Liver (tissue), 9 donors: ENCODE results near the gene CITED2. TPM values are rescaled to one million over a fixed set of nuclear protein-coding genes. Genes with fewer than 3 reads are reported as not detected.

Source experiments
- DNase-seq: peaks from one replicate; pipeline ENCODE4 v3.0.0-alpha.2; 2017; ENCODE audit warnings: low spot score
- H3K27ac ChIP-seq, 2 donors: one replicate each; pipeline ENCODE4 v1.7.0; 2013; ENCODE audit warnings: inconsistent platforms in 2 of 2, low read length in 2 of 2, control low read depth in 1 of 2, low read depth in 1 of 2, mild to moderate bottlenecking in 1 of 2
- H3K27me3 ChIP-seq, 4 donors: one replicate each; pipeline versions ENCODE4 v1.6.1 to v1.7.0; 2013; ENCODE audit warnings: low read length in 3 of 4, inconsistent platforms in 1 of 4, mild to moderate bottlenecking in 1 of 4, moderate library complexity in 1 of 4; ENCODE audit not compliant: control insufficient read depth in 4 of 4, insufficient read depth in 4 of 4
- H3K36me3 ChIP-seq, 4 donors: one replicate each; pipeline versions ENCODE4 v1.6.1 to v1.7.0; 2013; ENCODE audit warnings: low read length in 3 of 4, mild to moderate bottlenecking in 3 of 4, low read depth in 1 of 4, moderate library complexity in 1 of 4; ENCODE audit not compliant: control insufficient read depth in 4 of 4, insufficient read depth in 3 of 4
- H3K4me1 ChIP-seq, 4 donors: one replicate each; pipeline versions ENCODE4 v1.6.1 to v1.7.0; 2013; ENCODE audit warnings: low read length in 3 of 4, mild to moderate bottlenecking in 3 of 4, moderate library complexity in 1 of 4; ENCODE audit not compliant: control insufficient read depth in 4 of 4, insufficient read depth in 4 of 4
- H3K4me3 ChIP-seq, 3 donors: one replicate each; pipeline versions ENCODE4 v1.6.1 to v1.7.0; 2013; ENCODE audit warnings: low read length in 3 of 3, control low read depth in 1 of 3, low read depth in 1 of 3, mild to moderate bottlenecking in 1 of 3
- H3K9ac ChIP-seq, 2 donors: one replicate each; pipeline ENCODE4 v1.7.0; 2013; ENCODE audit warnings: low read length in 2 of 2, mild to moderate bottlenecking in 2 of 2, moderate library complexity in 2 of 2, control low read depth in 1 of 2, low read depth in 1 of 2
- H3K9me3 ChIP-seq, 4 donors: one replicate each; pipeline versions ENCODE4 v1.6.1 to v1.7.0; 2013; ENCODE audit warnings: low read length in 3 of 4; ENCODE audit not compliant: control insufficient read depth in 4 of 4
- ATF3 ChIP-seq: IDR thresholded peaks from 2 replicates; pipeline ENCODE4 v1.6.1; 2016; ENCODE audit warnings: antibody characterized with exemption
- CTCF ChIP-seq: fragments of 150-350 bp; IDR thresholded peaks from 2 replicates; pipeline ENCODE4 v1.5.1; 2017; ENCODE audit warnings: improper control_type of control experiment, low read depth, low read length; ENCODE audit not compliant: missing input control
- FOXA2 ChIP-seq: IDR thresholded peaks from 2 replicates; pipeline ENCODE4 v1.6.1; 2016; ENCODE audit warnings: antibody characterized with exemption
- GABPA ChIP-seq, 2 donors: IDR thresholded peaks in 1 of 2; conservative IDR thresholded peaks in 1 of 2; 2 replicates each; pipeline ENCODE4 v1.6.1; 2016; ENCODE audit warnings: antibody characterized with exemption in 2 of 2, mild to moderate bottlenecking in 1 of 2, moderate library complexity in 1 of 2
- HNF4A ChIP-seq, 2 donors: conservative IDR thresholded peaks; 2 replicates each; pipeline ENCODE4 v1.6.1; 2016; ENCODE audit warnings: antibody characterized with exemption in 2 of 2, mild to moderate bottlenecking in 2 of 2
- HNF4G ChIP-seq: IDR thresholded peaks from 2 replicates; pipeline ENCODE4 v1.6.1; 2016; ENCODE audit warnings: antibody characterized with exemption
- RAD21 ChIP-seq, 2 donors: IDR thresholded peaks; 2 replicates each; pipeline ENCODE4 v1.6.1; 2016; ENCODE audit warnings: antibody characterized with exemption in 2 of 2, mild to moderate bottlenecking in 2 of 2
- RXRA ChIP-seq, 2 donors: IDR thresholded peaks; 2 replicates each; pipeline ENCODE4 v1.6.1; 2017 to 2018; ENCODE audit warnings: antibody characterized with exemption in 2 of 2, mild to moderate bottlenecking in 1 of 2
- SP1 ChIP-seq: IDR thresholded peaks from 2 replicates; pipeline ENCODE4 v1.6.1; 2018; ENCODE audit warnings: antibody characterized with exemption, mild to moderate bottlenecking
- TAF1 ChIP-seq: conservative IDR thresholded peaks from 2 replicates; pipeline ENCODE4 v1.6.1; 2016; ENCODE audit warnings: antibody characterized with exemption, mild to moderate bottlenecking
- YY1 ChIP-seq: IDR thresholded peaks from 2 replicates; pipeline ENCODE4 v1.6.1; 2016; ENCODE audit warnings: antibody characterized with exemption, mild to moderate bottlenecking
- WGBS: extraction: QIAGEN DNeasy Blood & Tissue Kit; methylation state at CpG from one replicate; pipeline ENCODE4 v1.1.7; 2013; 5-methylcytosine and 5-hydroxymethylcytosine counted together
- polyA plus RNA-seq, 2 donors: library from polyadenylated mRNA; stranded (reverse) in 1 of 2; unstranded in 1 of 2; fragments of 200-250 nt in 1 of 2; fragments of >200 nt in 1 of 2; fragmentation: Nextera tagmentation in 1 of 2; extraction: Ambion mirVana in 1 of 2; gene quantifications; one replicate each; pipeline versions ENCODE4 v1.2.1 to v1.2.3, GENCODE V29; 2013 to 2015
- total RNA-seq, 2 donors: library from RNA; depleted of rRNA; stranded (reverse); fragments of >200 nt; gene quantifications; one replicate each; pipeline ENCODE4 v1.2.3, GENCODE V29; 2014
- TF ChIP-seq, protein P1 (sequence below): IDR thresholded peaks from 2 replicates; pipeline ENCODE4 v1.6.1; 2016; ENCODE audit warnings: antibody characterized with exemption, mild to moderate bottlenecking
- TF ChIP-seq, protein P2 (sequence below): IDR thresholded peaks from 2 replicates; pipeline ENCODE4 v1.6.1; 2016; ENCODE audit warnings: antibody characterized with exemption
- TF ChIP-seq, protein P3 (sequence below): IDR thresholded peaks from 2 replicates; pipeline ENCODE4 v1.6.1; 2016; ENCODE audit warnings: antibody characterized with exemption
- donor health status: healthy.
- donor health status: healthy.
- donor health status: healthy.
- donor health status: healthy.
- donor health status: healthy.

Gene CITED2
- total and polyA plus RNA-seq, 4 donors, result 9.9 to 57.1 (median 22.5) TPM

- no peak for DNase-seq
- Histone ChIP-seq H3K4me3 (no peak overlapping the region), H3K9me3 (no peaks in the 10 kb centered on the region), H3K36me3 (no peaks in the 10 kb centered on the region), H3K27me3 (no peaks in the 10 kb centered on the region), H3K9ac (no peak overlapping the region), H3K27ac (no peak overlapping the region), H3K4me1 (no peaks in the 10 kb centered on the region)
- TF ChIP-seq CTCF, result no peak
- TF ChIP-seq, protein P1, sequence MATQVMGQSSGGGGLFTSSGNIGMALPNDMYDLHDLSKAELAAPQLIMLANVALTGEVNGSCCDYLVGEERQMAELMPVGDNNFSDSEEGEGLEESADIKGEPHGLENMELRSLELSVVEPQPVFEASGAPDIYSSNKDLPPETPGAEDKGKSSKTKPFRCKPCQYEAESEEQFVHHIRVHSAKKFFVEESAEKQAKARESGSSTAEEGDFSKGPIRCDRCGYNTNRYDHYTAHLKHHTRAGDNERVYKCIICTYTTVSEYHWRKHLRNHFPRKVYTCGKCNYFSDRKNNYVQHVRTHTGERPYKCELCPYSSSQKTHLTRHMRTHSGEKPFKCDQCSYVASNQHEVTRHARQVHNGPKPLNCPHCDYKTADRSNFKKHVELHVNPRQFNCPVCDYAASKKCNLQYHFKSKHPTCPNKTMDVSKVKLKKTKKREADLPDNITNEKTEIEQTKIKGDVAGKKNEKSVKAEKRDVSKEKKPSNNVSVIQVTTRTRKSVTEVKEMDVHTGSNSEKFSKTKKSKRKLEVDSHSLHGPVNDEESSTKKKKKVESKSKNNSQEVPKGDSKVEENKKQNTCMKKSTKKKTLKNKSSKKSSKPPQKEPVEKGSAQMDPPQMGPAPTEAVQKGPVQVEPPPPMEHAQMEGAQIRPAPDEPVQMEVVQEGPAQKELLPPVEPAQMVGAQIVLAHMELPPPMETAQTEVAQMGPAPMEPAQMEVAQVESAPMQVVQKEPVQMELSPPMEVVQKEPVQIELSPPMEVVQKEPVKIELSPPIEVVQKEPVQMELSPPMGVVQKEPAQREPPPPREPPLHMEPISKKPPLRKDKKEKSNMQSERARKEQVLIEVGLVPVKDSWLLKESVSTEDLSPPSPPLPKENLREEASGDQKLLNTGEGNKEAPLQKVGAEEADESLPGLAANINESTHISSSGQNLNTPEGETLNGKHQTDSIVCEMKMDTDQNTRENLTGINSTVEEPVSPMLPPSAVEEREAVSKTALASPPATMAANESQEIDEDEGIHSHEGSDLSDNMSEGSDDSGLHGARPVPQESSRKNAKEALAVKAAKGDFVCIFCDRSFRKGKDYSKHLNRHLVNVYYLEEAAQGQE, result no peak
- TF ChIP-seq, protein P2, sequence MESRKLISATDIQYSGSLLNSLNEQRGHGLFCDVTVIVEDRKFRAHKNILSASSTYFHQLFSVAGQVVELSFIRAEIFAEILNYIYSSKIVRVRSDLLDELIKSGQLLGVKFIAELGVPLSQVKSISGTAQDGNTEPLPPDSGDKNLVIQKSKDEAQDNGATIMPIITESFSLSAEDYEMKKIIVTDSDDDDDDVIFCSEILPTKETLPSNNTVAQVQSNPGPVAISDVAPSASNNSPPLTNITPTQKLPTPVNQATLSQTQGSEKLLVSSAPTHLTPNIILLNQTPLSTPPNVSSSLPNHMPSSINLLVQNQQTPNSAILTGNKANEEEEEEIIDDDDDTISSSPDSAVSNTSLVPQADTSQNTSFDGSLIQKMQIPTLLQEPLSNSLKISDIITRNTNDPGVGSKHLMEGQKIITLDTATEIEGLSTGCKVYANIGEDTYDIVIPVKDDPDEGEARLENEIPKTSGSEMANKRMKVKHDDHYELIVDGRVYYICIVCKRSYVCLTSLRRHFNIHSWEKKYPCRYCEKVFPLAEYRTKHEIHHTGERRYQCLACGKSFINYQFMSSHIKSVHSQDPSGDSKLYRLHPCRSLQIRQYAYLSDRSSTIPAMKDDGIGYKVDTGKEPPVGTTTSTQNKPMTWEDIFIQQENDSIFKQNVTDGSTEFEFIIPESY, result no peak
- 50% methylated on average over 1 of the region's 1 CpG for whole genome bisulfite sequencing
Observed at GRCh38 chr6:139325686-139326085, 48.8 kb downstream of the CITED2 start.

DNA sequence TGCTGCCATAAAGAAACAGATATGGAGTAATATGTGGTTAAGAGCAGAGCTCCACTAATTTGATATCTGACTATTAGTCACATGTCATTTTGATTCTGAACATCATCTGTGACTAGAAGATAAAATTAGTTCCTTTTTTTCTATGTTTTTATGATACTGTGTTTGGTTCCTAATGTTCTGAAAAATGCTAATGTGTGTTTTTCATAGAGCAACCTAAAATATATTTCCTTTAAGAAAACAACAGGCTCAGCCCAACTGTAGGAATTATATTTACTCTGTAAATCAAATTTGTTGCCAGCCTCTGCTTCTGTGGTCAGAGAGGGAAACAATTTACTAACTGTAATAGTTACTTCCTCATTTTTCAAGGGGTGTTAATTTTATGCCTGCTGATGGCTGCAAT lies 49.3 kb downstream of the CITED2 start:
- TF ChIP-seq GABPA (IDR thresholded peaks at IDR 0.05 in 1 of 2, conservative IDR thresholded peaks at IDR 0.05 in 1 of 2), result no peak
- TF ChIP-seq YY1, result no peak
- TF ChIP-seq, protein P3, sequence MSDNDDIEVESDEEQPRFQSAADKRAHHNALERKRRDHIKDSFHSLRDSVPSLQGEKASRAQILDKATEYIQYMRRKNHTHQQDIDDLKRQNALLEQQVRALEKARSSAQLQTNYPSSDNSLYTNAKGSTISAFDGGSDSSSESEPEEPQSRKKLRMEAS, result no peak
- no peak for TF ChIP-seq RAD21 (IDR thresholded peaks at IDR 0.05)
- TF ChIP-seq SP1, result no peak
- TF ChIP-seq CTCF, result no peak
- TF ChIP-seq, protein P2, result no peak
- no peak for TF ChIP-seq FOXA2
- TF ChIP-seq HNF4G, result no peak
- TF ChIP-seq, protein P1, result no peak
- no peak for TF ChIP-seq TAF1
- TF ChIP-seq HNF4A (conservative IDR thresholded peaks at IDR 0.05), result no peak
- TF ChIP-seq RXRA (IDR thresholded peaks at IDR 0.05), result no peak
- TF ChIP-seq ATF3, result no peak
- Histone ChIP-seq H3K9me3 (no peaks in the 10 kb centered on the region), H3K4me1 (no peaks in the 10 kb centered on the region), H3K27me3 (no peaks in the 10 kb centered on the region), H3K4me3 (no peak overlapping the region), H3K9ac (no peak overlapping the region), H3K27ac (peak overlapping the region in 1 of 2 donors; percentile 16), H3K36me3 (no peaks in the 10 kb centered on the region)
- no peak for DNase-seq
